GM19035 (cell line): ENCODE data around the gene FOXK1.
"Not testable (repeated sequence)": the region's sequence is repeated elsewhere in the genome, so short reads cannot be mapped to it uniquely, and the experiment has no call there.

ENCODE experiments used
- ATAC-seq: cut with Tn5 transposase; IDR thresholded peaks from one replicate; pipeline ENCODE4 v1.9.1; 2021; ENCODE audit not compliant: unreplicated experiment

FOXK1 gene

DNA sequence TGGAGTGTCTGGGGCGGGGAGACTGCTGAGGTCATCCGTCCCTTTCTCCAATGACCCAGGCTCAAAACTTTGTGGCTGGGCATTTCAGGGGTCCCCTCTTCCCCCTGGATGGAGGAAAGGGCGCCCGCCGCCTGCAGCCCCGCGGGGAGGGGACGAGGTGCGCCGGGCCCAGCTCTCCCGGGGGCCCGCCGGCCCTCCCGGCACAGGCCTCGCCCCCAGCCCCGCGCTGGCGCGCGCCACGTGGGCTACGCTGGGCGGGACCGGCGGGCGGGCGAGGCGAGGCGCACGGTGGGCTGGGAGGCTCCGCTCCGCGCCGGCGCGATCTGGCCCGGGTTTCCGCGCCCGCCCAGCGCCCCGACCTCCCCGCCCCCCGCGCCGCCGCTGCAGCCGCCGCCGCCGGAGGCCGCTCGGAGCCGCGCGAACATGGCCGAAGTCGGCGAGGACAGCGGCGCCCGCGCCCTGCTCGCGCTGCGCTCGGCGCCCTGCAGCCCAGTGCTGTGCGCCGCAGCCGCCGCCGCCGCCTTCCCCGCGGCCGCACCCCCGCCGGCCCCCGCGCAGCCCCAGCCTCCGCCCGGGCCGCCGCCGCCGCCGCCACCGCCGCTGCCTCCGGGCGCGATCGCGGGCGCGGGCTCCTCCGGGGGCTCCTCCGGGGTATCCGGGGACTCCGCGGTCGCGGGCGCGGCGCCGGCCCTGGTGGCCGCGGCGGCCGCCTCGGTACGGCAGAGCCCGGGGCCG lies at the start of gene FOXK1:
FOXK1 (plus strand) TSS at position 410 of the 735 bp plus-strand sequence; CDS start at position 424, 14 bp downstream.
- peak; percentile 65 for ATAC-seq

- ATAC-seq = no peak
These were observed 49.1 kb upstream of the FOXK1 start for GRCh38 chr7:4633012-4633411.

DNA sequence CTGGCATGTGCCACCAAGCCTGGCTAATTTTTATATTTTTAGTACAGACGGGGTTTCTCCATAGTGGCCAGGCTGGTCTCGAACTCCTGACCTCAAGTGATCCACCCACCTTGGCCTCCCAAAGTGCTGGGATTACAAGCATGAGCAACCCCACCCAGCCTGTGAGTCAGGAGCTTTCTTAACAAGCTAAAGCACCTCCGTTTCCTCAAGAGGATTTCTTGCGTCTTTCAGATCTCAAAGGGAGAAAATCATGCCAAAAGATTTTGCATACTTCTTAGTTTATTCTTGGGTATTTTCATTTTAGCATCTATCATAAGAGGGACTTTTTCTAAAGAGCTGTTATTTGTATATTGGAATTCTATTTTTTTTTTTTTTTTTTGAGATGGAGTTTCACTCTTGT lies 47.9 kb upstream of the FOXK1 start:
- ATAC-seq = no peak

GRCh38 chr7:4638781-4639575 lies 43.1 kb upstream of the FOXK1 start:
- ATAC-seq = no peak

GRCh38 chr7:4641091-4641666 lies 40.9 kb upstream of the FOXK1 start:
- no peak for ATAC-seq

GRCh38 chr7:4641667-4642467 lies 40.2 kb upstream of the FOXK1 start:
- peak; percentile 79 for ATAC-seq

DNA sequence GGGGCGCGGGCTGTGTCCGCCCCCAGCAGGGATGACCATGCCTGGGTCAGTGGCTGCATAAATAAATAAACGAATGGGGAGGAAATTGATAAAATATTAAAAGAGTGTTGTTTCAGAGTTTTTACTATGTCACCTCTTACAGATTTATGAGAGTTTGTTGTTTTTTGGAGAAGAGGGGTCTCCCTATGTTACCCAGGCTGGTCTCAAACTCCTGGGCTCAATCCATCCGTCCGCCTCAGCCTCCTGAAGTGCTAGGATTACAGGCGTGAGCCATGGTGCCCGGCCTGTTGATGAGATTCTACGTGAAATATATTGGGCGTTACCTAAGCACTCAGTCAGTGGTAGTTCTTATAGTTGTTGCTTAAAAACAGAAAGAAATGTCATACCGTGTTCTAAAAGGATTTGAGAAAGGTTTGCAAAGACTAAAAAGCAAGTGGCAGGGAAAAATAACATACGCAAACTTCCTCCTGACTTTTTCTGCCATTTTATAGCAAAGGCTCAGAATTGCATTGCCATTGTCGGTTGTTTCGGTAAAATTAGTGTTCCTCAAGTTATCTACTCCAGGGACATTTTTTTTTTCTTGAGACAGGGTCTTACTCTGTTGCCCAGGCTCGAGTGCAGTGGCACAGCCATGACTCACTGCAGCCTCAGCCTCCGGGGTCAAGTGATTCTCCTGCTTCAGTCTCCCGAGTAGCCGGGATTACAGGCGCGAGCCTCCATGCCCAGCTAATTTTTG lies 39.5 kb upstream of the FOXK1 start:
- ATAC-seq = no peak

DNA sequence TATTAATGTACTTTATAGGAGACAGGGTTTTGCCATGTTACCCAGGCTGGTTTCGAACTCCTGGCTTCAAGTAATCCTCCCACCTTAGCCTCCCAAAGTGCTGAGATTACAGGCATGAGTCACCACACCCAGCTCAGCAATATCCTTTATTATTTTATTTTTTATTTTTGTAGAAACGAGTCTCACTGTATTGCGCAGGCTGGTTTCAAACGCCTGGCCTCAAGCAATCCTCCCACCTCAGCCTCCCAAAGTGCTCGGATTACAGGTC lies 39.0 kb upstream of the FOXK1 start:
- not testable (repeated sequence) for ATAC-seq

DNA sequence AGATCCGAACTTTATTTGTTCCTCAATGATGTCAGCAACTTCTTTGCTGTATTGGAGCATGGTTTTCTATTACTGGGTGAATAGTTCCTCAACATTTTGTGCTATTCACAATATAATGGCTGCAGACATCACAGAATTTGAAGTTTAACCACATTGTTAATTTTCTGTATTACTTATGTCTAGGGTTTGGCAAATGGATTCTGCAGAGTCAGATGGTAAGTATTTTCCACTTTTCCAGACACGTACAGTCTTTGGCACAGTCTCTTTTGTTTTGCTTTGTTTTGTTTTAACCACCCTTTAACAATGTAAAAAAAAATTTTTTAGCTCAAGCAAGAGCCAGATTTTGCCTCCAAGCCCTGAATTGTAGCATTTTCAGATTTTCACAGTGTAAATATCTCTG lies 36.8 kb upstream of the FOXK1 start:
- no peak for ATAC-seq

DNA sequence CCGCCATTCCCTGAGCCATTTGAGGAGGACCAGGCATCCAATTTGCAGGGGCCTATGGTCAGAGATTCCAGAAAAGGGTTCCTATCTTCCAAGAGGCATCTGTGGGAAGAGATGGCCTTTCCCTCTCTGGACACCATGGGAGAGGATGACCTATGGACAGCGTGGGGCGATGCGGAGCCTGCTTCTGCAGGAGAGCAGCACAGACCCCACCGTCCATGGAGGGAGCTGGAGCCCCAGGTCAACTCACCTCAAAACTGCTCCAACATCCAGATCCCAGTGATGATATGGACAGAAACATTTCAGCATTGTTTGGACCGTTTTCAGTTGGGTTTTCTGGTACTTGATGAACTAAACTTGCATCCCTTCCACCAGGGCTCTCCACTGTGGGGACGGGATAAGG lies 34.0 kb upstream of the FOXK1 start:
- no peak for ATAC-seq

DNA sequence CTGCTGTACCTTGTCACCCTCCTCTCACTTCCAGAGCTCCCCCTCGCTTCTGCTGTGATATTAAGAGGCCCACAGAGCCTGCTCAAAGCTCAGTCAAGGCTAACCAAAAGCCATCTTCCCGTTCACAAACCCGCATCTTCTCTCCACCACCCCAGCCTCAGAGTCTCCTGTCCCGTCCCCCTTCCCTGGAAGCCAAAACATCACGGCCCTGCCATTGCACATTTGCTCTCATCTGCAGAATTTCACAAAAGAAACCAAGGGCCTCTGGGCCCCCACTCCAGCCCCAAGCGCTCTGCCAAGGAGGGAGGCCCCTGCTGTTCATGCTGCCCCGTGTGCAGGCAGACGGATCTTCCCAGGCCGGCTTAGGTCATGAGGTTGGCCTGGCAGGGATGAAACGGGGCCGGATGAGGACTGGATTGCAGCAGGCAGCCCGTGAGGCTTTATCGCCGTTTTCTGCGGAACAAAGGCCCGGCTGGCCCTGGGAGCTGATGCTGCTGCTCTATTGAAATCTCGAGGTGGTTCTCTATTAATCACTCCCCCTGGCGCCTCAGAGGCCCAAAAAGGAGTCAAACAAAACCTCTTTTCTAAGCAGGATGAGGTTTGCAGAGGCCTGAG lies 31.6 kb upstream of the FOXK1 start:
- ATAC-seq = no peak

DNA sequence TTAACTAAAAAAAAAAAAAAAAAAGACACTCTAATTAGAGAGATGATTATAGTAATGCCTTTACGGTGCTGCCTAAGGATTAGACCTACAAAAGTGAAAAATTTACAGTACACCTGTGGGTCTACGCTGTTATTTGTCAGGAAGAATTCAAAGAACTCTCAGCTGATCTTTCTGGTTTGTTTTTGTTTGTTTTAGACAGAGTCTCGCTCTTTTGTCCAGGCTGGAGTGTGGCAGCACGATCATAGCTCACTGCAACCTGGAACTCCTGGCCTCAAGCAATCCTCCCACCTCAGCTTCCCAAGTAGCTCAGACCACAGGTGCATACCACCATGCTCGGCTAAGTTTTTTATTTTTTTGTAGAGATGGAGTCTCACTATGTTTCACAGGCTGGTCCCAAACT lies 28.3 kb upstream of the FOXK1 start:
- ATAC-seq = no peak

GRCh38 chr7:4655311-4655710 lies 26.8 kb upstream of the FOXK1 start:
- ATAC-seq = no peak

DNA sequence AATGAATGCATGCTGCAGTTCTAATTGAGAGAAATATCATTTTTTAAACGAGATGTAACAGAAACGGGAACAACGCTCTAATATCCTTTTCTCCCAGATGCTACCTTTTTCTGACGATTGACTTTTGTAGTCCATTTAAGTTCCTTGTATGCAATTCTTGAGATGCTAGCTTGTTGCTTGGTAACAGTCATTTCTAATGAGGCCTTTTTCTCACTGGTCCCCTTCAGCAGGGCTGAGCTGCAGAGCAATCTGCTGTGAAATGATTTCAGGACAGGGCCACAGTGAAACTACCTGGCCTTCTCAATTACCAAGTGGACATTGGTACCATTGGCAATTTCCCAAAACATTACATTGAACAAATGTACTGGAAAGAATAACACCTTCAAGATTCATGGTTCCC lies 26.2 kb upstream of the FOXK1 start:
- no peak for ATAC-seq

- no peak for ATAC-seq
These were observed 24.3 kb upstream of the FOXK1 start for GRCh38 chr7:4657640-4658417.

DNA sequence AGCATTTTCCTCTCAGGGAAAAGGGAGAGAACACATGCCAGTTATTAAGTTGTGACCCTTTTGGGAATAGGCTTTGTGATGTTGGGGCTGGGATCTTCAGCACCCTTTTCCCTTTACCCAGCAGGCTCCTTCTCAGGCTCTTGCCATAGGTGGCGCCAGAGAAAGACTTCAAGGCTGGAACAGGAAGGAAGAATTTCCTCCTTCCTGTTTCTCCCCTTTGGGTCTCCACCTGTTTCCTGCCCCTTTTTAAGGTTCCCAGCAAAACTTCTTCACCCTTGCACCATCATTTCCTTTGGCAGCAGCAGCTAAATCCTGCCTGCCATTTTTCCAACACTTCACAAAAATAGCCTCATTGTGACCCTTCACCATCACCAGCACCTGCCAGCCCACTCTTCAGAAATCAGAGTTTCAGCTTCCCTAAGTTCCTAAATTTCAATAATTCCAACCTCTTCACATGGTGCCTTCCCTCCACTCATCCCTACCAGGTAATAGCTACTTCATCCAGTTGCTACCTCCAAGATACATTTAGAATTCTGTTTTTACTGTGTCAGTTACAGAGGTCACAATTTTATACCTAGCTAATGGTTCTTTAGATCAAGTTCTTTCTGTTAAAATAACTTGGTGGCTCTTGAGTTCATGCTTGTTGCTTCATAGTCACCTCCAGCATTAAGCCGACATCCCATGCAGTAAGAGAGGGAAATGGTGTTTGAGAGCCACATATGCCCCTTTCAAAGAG lies 22.4 kb upstream of the FOXK1 start:
- no peak for ATAC-seq

DNA sequence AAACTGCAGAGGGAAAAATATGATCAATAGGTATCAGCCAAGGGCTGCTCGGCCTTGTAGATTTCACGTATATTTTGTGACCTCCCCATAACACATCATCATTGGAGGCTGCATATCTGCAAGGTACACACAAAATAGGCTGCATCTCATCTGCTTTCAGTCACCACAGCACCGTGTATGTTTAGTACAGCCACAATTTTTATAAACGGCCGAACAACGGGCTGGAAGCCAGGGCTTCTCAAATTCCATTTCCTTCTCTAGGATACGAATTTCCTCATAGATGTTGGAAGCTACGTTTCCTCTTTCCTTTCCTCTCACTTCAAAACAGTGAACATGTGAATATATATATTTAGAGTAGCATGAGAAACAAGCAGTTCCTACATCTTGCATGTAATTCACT lies 20.2 kb upstream of the FOXK1 start:
- ATAC-seq = no peak

- no peak for ATAC-seq
These were observed 18.7 kb upstream of the FOXK1 start for GRCh38 chr7:4663239-4664018.
